NCI-H1092 (cell line): Measurements from ENCODE around the gene ANKRD6.

ENCODE experiments used
- DNase-seq: peaks from one replicate; lab custom pipeline; 2025; lab: John Stamatoyannopoulos, UW

Gene ANKRD6

GRCh38 chr6:89509777-89510281 is 76.9 kb downstream of the ANKRD6 start:
- DNase-seq, result peak; percentile 21

- DNase-seq, result no peak
Observed at GRCh38 chr6:89510393-89510792, 77.4 kb downstream of the ANKRD6 start.

GRCh38 chr6:89518352-89519055 is 85.6 kb downstream of the ANKRD6 start:
- DNase-seq, result no peak

- no peak for DNase-seq
Observed at GRCh38 chr6:89520736-89521135, 87.8 kb downstream of the ANKRD6 start.

GRCh38 chr6:89522778-89523177 is 89.8 kb downstream of the ANKRD6 start:
- no peak for DNase-seq

- no peak for DNase-seq
Observed at GRCh38 chr6:89525786-89526562, 93.0 kb downstream of the ANKRD6 start.

- DNase-seq, result no peak
Observed at GRCh38 chr6:89526563-89526869, 93.6 kb downstream of the ANKRD6 start.

GRCh38 chr6:89527634-89528033 is 94.7 kb downstream of the ANKRD6 start:
- DNase-seq, result no peak

- DNase-seq, result no peak
Observed at GRCh38 chr6:89528866-89529265, 95.9 kb downstream of the ANKRD6 start.

- no peak for DNase-seq
Observed at GRCh38 chr6:89530982-89531381, 98.0 kb downstream of the ANKRD6 start.

- DNase-seq, result no peak
Observed at GRCh38 chr6:89536231-89536630, 103.3 kb downstream of the ANKRD6 start.

- no peak for DNase-seq
Observed at GRCh38 chr6:89539779-89540178, 106.8 kb downstream of the ANKRD6 start.

GRCh38 chr6:89542081-89542857 is 109.3 kb downstream of the ANKRD6 start:
- DNase-seq, result no peak

GRCh38 chr6:89542866-89543265 is 109.9 kb downstream of the ANKRD6 start:
- DNase-seq, result no peak

GRCh38 chr6:89547281-89547680 is 114.3 kb downstream of the ANKRD6 start:
- DNase-seq, result no peak

GRCh38 chr6:89553431-89553830 is 120.5 kb downstream of the ANKRD6 start:
- DNase-seq, result no peak

GRCh38 chr6:89554106-89554505 is 121.2 kb downstream of the ANKRD6 start:
- no peak for DNase-seq

GRCh38 chr6:89555031-89555430 is 122.1 kb downstream of the ANKRD6 start:
- no peak for DNase-seq

GRCh38 chr6:89555806-89556205 is 122.9 kb downstream of the ANKRD6 start:
- no peak for DNase-seq

- no peak for DNase-seq
Observed at GRCh38 chr6:89559487-89559886, 126.5 kb downstream of the ANKRD6 start.

GRCh38 chr6:89562093-89562973 is 129.4 kb downstream of the ANKRD6 start:
- DNase-seq, result no peak

GRCh38 chr6:89563866-89564265 is 130.9 kb downstream of the ANKRD6 start:
- DNase-seq, result no peak
